ELF-1 (cell line): ENCODE measurements around the gene OLA1.
A peak's percentile ranks its signal among the peaks of the same experiment; 100 is the strongest.

Source experiments
- DNase-seq: peaks from one replicate; pipeline ENCODE4 v3.0.0-alpha.2; 2016; ENCODE audit warnings: low read depth, low spot score

OLA1 gene

DNA sequence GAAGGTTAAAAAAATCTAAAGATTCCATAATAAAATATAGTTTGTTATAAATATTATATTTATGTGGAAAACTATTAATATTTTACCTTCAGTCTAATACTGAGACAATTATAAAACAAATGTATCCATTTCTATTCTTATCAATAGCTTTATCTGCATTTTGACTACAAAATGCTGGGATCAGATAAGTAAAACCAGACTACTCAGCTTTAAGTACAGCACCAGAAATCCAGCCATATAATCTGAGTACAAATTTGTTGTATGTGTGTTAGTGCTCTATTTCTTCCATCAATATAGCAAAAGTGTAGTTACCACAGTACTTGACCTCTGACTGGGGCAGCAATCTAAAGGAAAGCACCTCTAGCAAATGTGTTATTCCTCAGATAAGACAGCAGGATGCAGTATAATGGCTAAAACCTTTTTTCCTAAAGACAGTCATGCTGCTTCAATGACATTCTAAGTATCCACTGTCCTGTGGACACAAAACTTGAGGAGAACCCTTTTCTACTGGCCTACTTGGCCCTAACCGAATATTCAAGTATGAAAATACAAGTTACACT is 68.1 kb downstream of the OLA1 start:
- DNase-seq = no peak

DNA sequence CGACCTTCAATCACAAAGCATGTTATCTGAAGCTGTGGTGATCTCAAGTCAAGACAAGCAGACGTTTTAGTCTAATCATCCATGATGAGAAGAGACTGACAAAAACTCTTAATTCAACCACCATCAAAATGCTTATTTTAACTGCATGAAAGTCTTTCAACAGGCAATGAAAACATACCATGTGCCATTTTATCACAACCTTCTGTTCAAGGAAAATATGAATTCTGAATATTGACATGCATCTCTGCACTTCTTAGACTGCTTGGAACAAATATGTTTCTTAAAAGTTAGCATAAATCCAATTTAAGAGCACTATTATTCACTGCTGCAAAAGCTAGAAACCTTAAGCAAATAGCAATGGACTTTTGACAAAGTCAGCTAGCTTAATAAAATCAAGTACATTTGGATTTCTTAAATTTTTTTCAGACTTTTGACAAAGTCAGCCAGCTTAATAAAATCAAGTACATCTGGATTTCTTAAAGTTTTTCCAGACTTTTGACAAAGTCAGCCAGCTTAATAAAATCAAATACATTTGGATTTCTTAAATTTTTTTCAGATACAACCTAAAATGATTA is 70.9 kb downstream of the OLA1 start:
- no peak for DNase-seq

DNA sequence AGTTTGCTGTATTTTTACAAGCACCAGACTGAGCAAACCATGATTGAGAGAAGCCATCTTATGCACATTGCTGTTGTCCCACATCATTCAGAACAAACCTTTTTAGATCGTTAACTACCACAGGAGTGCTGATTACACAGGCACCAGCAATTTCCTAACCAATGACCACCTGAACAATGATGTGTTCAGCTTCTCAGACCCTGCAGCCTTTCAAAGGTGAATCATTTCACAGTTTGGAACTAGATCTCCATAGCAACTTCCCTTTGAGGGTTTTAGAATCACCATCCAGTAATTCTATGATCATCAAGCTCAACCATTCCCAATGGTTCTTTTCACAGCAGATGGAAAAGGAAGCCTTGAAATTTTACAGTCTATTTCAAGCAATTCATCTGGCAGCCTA is 71.4 kb downstream of the OLA1 start:
- DNase-seq = no peak

DNA sequence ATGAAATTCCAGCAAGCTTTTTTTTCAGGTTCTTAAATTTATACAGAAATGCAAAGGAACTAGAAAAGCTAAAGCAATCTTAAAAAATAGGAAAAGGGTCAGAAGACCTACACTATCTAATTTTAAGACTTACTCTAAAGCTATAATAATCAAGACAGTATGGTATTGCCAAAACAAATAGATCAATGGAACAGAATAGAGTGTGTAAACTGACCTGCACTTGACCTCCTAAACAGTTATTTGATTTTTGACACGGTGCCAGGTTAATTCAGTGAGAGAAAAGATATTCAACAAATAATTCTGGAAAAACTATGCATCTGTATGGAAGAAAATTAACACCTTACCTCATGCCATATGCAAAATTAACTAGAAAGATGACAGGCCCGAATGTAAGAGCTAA is 73.6 kb downstream of the OLA1 start:
- no peak for DNase-seq

DNA sequence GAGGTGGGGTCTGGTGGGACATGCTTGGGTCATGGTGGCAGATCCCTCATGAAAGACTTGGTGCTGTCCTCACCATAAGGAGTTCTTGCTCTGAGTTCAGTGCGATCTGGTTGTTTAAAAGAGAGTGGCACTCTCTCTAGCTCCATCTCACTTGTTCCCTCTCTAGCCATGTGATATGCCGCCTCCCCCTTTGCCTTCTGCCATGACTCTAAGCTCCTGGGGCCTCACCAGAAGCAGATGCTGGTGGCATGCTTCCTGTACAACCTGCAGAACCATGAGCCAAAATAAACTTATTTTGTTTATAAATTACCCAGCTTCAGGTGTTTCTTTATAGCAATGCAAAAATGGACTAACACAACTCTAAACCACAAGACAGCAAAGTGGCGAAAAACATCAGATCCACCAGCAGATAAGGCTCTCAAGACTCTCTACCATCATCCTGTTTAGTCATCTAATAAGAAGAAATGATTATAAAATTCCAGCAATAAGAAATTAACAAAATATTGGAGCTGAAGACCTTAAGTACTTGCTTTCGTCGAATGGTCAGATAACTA is 75.5 kb downstream of the OLA1 start:
- no peak for DNase-seq

DNA sequence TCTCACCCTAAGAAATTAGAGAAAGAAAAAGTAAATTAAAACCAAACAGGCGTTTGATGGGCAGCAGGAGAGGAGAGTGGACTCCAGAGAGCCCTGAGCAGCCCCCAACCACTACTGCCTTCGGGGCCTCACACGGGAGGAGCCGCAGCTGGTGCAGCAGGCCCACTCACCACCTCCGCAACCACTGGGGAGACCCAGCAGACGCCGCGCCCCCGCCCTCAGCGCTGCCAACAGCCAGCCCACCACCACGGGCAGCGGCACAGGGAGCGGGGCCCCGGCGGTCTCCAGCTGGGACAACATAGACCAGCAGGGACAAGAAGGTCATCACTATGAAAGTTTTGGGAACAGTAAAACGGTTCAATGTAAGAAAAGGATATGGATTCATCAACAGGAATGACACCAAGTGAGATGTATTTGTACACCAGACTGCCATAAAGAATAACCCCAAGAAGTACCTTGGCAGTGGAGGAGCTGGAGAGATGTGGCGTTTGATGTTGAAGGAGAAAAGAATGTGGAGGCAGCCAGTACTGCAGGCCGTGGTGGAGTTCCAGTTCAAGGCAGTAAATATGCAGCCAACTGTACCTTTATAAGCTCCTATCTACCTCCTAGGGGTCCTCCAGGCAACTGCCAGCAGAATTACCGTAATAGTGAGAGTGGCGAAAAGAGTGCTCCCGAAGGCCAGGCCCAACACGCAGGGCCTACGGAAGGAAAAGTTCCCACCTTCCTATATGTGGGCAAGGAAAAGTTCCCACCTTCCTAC is 76.5 kb downstream of the OLA1 start:
- no peak for DNase-seq

DNA sequence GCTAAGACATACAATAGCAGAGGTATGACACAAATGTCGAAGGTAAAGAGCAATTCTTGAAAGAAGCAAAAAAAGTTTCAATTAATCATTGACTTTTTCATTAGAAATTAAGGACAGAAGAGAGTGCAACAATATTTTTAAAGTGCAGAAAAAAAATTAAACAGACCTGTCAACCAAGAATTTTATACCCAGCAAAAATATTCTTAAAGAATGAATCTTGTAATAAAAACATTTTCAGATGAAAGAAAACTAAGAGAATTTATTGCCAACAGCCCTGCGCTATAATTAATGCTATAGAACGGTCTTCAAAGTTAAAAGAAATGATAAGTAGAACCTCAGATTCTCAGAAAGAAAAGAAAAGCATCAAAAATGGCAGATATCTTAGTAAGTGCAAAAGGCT is 79.0 kb downstream of the OLA1 start:
- DNase-seq = no peak

DNA sequence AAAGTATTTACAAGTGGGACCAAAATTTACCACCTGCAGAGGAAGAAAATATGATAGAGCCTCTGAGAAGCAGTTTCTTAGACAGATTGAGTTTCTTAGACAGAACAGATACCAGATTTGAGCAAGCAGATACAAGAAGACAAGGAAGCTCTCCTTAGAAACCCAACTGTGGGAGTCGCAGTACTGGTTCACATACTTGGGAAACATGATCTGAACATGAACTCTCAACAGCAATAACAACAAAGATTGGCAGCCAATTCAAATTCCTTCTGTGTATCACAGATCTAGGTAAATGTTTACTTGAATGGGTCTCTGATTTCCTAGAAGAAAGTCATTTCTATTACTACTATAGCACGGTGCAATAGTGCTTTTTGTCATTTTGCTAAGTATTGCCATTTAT is 82.1 kb downstream of the OLA1 start:
- DNase-seq = no peak

DNA sequence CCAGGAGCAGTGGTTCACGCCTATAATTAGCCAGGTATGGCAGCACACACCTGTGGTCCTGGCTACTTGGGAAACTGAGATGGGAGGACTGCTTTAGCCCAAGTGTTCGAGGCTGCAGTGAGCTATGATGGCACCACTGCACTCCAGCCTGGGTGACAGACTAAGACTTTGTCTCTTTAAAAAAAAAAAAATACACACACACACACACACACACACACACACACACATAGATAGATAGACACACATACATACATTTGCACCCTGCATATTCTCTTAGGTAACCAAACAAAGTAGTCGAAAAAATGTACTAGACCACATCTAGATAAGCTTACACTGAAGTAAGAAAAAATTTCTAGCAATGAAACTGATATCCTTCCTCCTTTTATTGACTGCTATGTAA is 86.8 kb downstream of the OLA1 start:
- DNase-seq = no peak

DNA sequence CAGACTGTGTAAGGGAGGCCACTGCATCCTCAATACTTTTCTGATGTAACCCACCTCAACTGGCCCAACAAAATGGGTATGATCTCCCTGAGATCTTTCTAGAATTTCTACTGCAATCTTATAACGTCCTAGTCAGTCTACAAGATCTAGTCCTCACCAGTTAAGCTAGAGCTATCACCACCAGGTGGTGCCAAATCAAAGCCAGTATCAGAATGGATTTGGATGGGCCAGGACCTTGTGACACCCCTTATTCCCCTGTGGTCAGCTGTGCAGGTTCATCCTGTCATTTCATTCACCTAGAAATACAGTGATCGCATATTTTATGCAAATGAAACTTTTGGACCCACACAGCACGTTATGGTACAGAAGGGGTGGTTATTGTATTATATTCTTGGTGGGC is 90.3 kb downstream of the OLA1 start:
- peak; percentile 58 for DNase-seq

DNA sequence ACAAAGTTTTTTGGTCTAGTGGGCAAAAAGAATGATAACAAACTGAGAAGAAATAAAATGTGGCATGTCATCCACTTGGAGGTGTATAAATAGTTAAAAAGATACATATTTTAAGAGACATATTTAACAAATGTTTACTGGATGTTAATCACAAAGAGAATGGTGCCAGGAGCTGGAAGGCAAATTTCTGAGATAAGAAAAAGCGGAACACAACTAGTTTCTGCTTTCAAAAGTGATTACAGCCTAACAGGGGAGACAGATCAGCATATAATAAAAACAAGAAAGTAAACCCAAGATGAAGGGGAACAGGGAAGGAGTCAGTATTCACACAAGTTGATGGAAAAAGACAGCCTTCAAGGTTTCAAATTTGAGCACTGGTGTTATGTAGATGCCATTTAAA is 91.3 kb downstream of the OLA1 start:
- DNase-seq = no peak

DNA sequence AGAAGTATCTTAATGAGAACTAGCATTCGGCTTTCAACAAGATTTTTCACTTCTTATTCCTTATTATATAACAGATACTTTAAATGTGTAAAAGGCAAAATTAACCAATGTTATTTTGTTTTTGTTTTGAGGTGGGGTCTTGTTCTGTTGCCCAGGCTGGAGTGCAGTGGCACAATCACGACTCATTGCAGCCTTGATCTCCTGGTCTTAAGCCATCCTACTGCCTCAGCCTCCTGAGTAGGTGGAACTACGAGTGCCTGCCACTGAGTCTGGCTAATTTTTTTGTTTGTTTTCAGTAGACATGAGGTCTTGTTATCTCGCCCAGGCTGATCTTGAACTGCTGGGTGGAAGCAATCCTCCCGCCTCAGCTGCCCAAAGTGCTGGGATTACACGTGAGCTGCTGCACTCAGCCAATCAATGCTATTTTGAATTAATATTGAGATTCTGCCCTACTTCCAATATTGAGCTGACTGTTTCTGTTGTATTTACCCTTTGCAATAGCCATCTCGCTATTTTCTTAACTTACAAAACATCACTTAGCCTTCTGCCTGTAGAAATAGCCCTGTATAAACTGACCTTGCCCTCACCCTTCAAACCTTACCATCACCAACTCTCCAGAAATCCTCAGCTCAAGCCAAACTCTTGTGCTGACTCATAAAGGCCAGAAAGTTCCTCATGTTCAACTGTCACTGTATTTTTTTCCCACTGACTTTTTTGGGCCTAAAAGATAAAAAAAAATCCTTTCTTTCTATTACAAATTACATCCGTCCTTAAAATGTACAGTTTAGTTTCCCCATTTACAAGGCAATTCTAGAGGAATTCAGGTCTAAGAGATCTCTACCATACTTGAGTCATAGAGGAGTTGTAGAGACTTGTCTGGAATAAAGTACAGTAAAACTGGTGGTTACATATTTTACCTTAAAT is 94.3 kb downstream of the OLA1 start:
- DNase-seq = no peak

DNA sequence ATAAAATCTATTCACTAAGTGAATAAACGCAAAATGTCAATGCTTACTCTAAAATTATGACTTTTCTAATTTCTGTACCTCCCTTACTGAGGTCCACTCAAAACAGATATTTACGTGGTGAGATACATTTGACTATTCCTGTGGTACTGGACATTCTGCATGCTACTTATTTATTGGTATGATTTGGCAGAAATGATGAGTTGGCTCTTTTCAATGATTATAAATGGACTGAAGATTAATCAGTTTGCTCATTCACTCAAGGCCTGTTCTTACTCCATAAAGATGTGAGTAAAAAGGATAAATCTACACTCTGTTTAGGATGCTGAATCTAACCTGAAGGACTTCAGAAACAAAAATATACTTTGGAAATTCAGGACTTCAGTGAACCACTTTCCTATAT is 98.8 kb downstream of the OLA1 start:
- DNase-seq = no peak

DNA sequence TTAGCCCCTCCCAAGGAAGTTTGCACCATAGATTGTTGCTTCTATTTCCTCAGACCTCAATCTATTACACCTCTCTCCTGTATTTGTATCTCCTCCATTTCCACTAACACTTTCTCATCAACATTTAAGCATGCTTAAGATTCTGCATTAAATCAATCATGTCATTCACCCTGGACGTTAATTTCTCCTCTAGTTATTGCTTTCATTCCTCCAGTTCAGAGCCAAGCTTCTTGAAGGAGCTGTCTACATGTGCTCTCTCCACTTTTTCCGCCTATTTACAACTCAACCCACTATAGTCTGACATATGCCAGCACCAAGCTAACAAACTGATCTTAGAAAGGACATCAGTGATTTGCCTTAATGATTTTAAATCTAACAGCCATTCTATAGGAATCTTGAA is 99.5 kb downstream of the OLA1 start:
- DNase-seq = no peak

DNA sequence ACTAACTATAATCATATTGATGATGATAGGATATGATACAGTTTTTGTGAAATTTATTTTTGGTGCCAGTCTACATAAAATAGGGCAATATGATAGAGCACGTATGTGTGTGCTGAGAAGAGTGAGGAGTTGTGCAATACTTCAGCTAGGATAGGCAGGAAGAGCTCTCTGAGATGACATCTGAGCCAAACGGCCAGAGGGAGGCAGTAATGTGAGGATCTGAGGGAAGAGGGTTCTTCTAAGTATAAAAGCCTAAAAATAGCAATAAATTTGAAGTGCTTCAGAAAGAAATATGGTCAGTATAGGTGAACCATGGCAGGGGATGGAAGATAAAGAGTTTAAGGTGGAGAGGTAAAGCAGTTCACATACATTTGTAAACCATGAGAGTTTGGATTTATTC is 102.5 kb downstream of the OLA1 start:
- DNase-seq = no peak

DNA sequence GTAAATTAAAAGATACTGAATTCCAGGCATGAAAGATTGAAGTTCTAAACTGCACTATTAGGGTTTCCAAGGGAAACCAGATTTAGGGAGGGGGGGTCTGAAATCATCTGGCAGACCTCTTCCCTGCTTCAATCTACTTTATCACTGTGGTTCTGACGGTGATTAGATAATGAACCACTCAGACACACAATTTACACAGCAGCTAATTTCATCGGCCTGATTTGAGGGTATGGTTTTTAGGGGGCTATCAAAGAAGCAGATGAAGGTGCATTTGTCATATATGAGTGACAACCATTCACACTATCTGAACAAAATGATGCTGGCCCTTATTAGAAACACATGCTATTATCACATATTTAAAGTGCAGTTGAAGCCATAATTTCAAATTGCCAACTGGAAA is 106.0 kb downstream of the OLA1 start:
- no peak for DNase-seq

DNA sequence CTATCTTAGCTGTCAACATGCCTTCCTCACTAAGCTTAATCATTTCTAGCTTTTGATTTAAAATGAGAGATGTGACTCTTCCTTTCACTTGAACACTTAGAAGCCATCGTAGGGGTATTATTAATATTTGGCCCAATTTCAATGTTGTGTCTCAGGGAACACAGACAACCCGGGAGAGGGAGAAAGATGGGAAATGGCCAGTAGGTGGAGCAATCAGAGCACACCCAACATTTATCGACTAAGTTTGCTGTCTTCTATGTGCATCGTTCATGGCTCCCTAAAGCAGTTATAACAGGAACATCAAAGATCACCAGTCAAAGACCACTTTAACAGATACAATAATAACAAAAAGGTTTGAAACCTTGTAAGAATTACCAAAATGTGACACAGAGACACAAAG is 110.2 kb downstream of the OLA1 start:
- DNase-seq = no peak

DNA sequence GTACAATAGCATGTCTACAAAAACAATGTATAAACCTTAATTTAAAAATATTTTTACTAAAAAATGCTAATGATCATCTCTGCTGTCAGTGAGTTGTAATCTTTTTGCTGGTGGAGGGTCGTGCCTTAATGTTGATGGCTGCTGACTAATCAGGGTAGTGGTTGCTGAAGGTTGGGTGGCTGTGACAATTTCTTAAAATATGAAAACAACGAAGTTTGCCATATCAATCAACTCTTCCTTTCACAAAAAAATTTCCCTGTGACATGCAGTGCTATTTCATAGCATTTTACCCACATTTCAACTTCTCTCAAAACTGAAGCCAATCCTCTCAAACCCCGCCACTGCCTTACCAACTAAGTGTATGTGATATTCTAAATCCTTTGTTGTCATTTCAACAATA is 112.4 kb downstream of the OLA1 start:
- no peak for DNase-seq

DNA sequence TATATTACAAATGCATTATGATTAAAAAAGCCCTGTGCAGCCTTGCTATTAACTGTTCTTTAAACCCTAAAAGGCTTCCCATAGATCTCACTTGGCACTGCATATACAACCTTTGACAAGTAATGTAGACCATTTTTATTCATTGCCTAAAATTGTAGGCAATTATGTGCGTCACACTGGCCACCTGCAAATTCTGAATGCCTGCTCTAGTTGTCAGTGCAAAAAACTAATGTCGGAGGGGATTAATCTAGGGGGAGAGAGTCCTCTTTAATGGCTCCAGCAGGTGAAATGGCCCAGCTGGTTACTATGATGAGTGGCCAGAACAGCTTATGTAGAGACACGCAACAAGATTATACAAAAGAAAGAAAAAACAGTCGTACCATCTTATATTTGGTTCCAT is 123.2 kb downstream of the OLA1 start:
- no peak for DNase-seq

DNA sequence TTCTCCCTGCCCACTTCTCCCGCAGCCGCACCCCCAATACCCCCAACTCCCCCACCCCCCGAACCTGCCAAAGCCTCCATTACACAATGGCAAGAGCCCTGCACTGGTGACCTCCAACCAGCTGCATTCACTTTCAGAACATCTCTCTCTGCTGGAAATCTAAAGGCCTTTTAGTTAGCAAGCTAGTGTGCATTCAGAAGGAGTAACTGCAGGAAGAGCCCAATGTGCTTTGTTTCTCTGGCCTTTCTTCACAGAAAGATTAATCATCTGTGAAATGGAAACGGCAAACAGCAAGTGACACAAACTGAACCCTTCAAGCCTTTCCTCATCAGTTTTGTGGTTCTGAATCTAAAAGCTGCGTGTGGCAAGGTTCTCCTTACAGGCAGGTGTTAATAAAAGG is 124.2 kb downstream of the OLA1 start:
- DNase-seq = peak; percentile 24

DNA sequence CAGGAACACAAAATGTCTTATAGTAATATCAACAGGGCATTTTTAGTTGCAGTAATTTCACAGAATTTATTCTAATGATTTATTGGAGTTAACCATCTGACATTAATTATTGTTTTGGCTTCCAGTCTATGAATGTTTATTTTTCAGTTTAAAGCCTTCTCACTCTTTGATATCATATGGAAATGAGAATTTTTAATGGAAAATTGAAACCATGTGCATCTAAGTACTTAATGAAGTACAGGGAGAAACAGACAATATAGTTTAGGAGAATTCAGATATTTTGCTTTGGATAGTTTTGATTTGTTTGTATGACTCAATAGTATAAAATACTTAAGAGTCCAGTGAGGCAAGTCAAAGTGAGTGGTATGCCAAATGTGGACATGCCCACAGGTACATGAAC is 126.1 kb downstream of the OLA1 start:
- no peak for DNase-seq

DNA sequence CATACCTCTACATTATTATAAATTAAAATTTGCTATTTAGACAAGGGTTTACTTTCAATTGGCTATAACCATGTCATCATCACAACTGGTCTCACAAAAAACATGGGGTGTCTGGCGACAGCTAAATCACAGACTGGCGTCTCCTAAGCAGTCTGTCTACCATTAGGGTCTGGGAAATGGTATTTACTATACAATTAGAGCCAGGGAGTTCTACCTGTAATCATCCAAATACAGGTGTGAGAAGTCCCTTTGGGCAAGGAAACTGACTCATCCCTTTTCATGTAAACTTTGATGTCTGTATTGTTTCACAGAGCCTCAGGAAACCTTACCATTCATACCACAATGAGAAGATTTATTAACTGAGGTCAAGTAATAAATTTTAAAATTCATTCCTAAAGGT is 126.7 kb downstream of the OLA1 start:
- no peak for DNase-seq
